ENCODE measurements around the gene CHST5. TPM values are rescaled to one million over a fixed set of nuclear protein-coding genes. Genes with fewer than 3 reads are reported as not detected.
"Not testable (repeated sequence)": the region's sequence is repeated elsewhere in the genome, so short reads cannot be mapped to it uniquely, and the experiment has no call there.

CHST5 gene
- total RNA-seq, 1 experiment from 2014 or later = 0.64 TPM

DNA sequence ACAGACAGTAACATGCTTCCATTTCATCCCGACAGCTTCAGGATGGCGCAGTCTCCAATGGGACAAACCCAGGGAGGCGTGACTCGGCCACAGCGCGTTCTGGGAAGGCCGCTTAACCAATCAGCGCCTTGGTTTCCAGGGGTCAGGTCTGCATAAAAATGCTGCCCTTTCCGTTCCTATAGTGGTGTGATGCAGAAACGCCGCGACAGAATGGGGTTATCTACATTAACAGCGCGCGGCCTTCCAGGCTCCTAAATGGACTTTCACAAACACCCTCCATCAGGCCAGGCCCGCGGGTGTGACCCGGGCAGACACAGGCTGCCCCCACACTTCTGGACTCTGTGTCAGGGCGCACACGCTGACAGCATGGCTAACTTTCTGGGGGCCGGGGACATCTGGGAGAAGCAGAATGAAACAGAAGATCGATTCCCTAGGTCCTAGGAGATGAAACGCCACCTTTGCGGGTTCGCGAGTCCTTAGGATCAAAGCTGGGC is 19.4 kb upstream of the CHST5 start:
- peak; percentile 88 for DNase-seq (ENCODE audit: extremely low read depth, low read depth)

DNA sequence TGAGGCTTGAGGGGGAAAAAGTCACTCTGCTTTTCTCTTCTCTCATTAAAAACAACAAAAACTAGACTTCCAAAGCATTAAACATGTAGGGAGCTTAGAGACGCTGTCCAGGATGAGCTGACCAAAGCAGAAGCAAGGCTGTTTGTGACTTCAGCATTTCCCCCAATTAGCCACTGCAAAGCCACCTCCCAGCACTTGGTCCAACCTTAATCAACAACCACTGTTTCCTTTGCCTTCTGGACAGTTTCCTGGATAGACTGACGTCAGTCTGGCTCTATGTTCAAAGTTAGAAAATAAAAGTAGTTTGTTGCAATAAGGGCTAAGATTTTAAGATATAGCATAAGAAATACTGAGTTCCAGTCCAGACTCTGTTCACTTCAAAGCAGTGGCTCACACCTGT is 17.0 kb upstream of the CHST5 start:
- DNase-seq (ENCODE audit: extremely low read depth, low read depth) = no peak

DNA sequence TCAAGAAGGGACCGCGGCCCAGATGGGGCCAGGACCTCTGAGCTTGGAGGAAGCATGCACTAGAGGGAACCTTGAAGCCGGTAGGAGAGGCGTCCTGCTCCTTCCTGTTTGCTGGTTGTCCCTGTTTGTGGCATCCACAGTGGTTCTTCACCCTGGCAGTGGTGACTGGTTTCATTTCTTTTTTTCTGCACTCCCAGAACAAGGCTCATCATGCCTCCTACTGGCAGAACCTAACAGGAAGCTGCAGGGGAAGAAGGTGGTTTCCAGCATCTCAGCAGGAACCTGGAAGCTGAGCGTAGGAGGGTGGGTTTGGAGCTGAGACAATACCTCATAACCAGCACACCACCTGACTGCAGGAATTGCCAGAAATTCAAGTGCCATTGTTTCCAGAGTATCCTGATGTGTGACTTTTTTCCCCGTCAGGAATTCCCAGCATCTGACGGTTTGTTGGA is 14.3 kb upstream of the CHST5 start:
- no peak for DNase-seq (ENCODE audit: extremely low read depth, low read depth)

DNA sequence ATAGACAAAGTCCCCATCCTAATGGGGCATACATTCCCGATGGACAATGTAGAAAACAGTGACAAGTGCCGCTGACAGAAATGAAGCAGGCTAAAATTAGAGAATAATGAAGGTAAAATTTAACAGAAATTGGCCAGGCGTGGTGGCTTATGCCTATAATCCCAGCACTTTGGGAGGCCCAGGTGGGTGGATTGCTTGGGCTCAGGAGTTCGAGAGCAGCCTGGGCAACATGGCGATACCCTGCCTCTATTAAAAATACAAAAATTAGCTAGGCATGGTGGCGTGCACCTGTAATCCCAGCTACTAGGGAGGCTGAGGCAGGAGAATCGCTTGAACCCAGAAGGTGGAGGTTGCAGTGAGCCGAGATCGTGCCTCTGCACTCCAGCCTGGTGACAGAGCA is 12.5 kb upstream of the CHST5 start:
- not testable (repeated sequence) for DNase-seq (ENCODE audit: extremely low read depth, low read depth)

DNA sequence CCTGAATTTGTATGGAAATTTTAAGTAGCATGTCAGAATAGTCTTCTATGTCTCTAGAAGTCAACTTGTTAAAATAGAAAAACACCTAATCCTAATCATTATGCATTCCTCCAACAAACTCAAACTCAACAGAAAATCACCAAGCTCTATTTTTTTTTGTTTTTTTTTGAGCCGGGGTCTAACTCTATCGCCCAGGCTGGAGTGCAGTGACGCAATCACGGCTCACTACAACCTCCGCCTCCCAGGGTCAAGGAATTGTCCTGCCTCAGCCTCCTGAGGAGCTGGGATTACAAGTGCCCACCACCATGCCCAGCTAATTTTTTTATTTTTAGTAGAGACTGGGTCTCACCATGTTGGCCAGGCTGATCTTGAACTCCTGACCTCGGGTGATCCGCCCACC is 10.4 kb upstream of the CHST5 start:
- DNase-seq (ENCODE audit: extremely low read depth, low read depth) = no peak

DNA sequence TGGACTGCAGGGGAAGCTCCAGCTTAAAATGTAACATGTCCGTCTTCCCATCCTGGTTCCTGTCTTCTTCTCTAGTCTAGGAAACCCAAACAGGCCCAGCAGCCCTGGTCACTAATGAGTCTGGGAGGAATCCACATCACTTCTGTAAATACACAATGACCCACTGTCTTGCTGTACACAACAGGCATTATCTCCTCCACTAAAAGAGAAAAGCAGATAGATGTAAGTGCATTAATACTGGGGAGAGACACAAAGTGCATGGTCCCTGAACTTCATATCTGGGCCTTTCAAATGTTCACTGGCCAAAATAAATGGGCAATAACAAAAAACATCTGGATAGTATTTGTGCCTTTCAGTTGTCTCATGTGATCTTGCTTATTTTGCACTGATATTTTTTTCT is 10.0 kb upstream of the CHST5 start:
- not testable (repeated sequence) for DNase-seq (ENCODE audit: extremely low read depth, low read depth)

DNA sequence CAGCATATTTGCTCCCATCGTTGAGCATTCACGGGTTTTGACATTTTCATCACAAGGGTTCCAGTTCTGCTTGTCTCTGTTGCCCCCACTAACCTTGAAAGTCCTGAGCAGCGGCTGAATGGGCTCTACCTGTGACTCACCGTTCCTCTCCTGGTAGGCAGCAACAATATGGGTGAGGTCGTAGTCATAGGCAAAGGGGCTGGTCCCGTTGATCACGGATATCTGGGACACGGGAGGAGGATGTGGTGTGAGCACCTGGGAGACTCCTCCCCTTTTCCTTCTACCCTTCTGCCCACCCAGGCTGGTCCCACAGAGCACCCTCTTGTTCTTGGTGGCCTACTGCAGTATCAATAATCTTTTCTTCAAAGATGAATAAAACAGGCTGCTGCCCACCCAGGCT is 6.6 kb upstream of the CHST5 start:
- not testable (repeated sequence) for DNase-seq (ENCODE audit: extremely low read depth, low read depth)

DNA sequence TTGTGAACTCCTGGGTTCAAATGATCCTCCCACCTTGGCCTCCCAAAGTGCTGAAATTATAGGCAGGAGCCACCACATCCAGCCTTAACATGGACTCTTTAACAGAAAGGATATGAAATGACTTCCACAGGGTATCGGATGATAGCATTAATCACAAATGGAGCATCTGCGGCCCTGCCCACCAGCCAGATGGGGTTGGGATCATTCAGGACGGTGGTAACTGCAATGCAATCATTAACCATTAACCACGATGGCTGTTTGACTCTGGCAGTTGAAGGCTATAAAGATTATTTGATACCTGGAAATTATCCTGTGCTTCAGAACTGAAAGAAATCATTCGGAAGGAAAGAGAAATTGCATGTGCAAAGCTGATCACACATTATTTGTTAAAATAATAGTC is 5.3 kb upstream of the CHST5 start:
- no peak for DNase-seq (ENCODE audit: extremely low read depth, low read depth)

DNA sequence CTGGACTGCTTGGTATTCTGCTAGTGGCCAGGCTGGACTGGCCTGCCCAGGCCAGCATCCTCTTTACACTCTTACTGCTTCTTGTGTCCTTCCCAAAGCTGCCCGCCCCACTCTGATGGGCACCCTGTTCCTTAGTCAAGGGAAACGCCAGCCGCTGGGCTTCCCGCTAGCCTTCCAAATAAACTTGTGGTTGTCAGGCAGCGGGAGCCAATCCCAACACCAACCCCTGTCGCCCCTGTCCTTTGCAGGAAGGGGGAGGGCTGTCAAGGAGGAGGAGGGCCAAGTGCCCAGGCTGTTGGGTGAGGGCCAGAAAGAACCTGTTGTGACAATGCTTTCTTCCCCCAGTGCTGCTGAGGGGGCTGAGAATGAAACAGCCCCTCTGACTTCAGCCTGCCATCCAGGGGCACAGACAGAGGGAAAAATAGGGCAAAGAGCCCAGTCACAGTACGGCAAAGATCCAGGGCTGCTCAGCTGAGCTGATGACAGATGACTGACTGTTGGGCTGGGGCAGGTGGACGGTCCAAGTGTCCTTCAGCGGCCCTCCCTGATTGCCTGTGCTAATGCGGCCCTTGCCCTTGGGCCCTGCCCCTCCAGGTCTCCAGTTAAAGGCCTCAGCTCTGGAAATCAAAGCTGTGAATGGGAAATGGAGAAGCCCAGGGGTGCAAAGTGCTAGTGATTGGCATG is 3.1 kb upstream of the CHST5 start:
- DNase-seq (ENCODE audit: extremely low read depth, low read depth) = not testable (repeated sequence)

DNA sequence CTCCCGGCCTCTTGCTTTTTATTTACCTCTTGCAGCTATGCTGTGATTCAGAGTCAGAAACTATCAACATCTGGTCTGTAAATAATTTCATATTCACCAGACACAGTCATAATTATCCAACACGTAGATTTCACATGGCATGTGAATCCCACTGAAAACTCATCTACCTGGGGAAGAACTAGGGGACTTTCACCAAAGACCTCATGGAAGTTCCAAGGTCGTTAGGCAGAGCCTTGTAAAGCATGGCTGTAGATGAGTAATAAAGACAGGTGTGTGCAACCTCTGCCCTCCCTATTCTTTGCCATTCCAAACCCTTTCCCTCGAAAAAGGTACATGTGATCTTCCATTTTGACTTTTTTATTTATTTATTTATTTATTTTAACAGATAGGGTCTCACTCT is 1.9 kb upstream of the CHST5 start:
- no peak for DNase-seq (ENCODE audit: extremely low read depth, low read depth)

DNA sequence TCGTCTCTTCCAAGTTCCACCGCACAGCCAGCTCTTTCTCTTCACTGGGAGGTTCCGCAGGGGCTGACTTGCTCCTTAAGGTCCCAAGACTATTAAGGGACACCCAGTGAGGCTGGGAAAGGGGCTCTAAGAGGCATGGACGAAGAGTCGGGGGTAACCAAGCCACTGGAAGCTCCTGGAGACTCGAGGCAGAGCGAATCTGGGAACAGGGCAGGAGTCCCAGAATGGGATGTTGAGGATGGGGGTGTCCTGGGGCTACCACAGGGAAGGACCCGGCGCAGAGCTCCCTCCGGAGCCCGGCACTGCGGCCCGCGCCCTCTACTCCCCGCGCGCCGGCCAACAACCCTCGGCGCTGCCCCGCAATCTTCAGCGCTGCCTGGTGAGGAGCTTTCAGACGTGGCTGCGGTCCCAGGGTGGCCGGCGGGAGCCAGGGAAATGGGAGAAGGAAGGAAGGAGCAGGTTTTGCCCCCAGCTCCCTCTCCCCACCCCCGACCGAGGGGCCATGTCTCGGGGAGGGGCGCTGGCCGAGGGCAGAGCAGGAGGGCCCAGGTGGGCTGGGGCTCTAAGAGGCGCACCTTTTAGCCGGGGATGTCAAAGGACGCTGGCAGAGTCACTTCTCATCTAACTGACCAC is 581 bp downstream of the CHST5 start:
- no peak for DNase-seq (ENCODE audit: extremely low read depth, low read depth)

DNA sequence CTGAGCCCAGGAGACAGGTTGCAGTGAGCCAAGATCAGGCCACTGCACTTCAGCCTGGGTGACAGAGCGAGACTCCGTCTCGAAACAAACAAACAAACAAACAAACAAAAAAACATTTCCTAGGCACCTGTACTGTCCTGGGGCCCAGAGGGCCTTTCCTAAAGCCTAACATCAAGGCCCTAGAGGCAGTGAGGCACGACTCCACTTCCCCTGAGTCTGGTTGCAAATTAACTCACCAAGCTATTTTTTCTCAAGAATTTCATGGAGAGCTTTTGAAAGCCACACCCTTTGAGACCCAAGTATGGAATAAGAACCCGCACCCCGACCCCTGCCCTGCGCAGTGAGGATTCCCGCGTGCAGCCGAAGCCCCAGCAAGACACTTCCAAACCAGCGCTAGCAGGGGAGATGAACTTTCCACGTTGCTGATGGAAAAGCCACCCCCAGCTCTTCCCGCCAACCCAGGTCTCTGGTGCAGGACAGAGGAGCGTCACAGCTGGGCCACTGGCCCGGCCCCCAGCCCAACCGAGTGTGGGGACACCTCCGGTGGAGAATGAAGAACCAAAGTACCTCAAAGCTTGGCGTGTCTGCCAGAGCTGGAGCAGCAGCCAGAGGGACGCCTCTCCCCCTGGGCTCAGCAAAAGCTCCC is 1.2 kb downstream of the CHST5 start:
- DNase-seq (ENCODE audit: extremely low read depth, low read depth) = no peak

DNA sequence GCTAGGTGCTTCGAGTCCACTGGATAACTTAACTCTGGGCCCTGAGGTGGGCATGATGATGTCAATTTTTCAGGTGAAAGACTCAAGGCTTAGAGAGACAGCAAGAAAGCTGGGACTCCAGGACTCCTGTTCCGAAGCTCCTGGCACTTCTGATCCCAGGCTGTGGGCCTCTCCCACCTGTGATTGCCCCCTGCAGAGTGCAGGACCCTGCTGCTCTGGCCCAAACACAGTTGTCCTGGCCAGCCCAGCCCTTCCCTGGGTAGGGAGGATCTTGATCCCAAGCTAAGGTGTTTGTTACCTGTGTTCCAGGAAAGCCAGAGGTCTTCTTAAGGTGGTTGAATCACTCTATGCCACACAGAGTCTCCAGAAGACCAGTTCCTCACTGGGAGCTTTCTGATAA is 3.1 kb downstream of the CHST5 start:
- no peak for DNase-seq (ENCODE audit: extremely low read depth, low read depth)

DNA sequence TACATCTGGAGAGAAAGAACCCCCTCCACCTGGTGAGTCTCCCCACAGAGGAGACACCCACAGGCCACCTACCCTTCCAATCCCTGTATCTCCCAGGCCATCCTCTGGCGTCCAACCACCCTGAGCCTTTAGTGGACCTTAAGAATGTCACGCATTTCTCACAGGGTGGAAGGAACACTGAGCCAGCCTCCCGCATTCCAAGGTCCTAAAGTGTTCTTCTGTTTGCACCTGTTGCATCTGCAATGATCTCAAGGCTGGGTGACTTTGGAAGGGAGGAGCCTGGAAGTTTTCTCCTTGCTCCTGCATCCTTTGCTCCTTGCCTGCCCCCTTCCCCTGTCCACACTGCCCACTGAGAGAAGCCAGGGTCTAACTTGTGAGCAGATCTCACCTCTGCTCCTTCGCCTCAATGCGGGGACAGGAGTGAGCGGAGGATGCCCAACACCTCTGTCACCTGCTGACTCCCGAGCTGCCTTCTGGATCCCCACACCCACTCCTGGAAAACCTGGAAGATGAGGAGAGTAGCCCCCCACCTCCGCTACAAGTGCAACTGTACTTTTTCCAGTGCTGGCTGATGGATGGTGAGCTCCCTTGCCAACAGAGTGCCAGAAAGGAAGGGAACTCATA is 3.7 kb downstream of the CHST5 start:
- no peak for DNase-seq (ENCODE audit: extremely low read depth, low read depth)

DNA sequence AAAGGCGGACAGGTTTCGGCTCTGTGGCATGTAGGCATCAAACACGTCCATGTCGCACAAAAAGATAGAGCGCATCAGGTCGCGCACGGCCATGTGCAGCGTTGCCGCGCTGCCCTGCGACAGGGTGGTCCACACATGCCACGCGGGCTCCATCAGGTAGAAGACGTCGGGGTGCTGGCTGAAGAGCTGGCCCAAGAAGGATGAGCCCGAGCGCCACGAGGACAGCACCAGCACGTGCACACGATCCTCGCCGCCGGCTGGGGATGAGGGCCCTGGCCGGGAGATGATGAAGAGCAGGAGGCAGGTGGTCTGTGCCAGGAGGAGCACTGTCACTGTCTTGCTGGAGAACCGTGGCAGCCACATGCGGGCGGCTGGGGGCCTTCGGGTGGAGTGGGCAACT is 5.9 kb downstream of the CHST5 start:
- no peak for DNase-seq (ENCODE audit: extremely low read depth, low read depth)

DNA sequence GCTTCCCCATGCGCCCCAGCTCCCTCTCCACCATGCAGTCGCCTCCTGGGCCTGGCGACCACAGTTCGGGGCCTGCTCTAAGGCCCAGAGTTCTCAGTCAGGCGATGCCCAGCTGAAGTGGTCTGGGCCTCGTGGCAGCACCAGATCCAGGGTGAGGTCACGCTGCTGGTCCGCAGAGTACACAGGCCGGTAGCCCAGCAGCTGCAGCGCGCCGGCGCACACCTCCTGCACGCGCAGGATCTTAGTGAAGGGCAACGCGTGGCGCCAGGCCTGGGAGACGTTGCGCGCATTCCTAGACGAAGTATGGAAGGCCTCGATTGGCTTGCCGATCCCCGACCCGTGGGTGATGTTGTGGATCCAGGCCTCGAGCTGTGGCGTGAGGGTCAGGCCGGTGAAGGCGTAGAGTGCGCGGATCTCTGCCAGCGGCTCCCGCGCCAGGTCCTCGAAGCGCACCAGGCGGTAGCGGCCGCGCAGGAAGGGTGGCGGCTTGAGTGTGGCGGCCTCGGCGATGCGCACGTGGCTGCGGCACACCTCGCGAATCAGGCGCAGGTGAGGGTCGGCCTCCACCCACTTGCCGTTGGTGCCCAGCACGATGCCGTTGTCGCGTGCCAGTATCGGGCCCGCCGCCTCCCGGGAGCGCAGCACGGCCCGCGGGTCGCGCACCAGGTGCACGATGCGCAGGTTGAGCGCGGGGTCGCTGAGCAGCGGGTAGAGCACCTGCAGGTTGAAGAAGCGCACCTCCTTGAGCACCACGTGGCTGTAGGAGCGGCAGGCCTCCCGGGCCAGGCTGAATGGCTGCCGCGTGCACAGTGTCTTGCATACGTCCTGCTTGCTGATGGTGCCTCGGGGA is 6.6 kb downstream of the CHST5 start:
- no peak for DNase-seq (ENCODE audit: extremely low read depth, low read depth)

DNA sequence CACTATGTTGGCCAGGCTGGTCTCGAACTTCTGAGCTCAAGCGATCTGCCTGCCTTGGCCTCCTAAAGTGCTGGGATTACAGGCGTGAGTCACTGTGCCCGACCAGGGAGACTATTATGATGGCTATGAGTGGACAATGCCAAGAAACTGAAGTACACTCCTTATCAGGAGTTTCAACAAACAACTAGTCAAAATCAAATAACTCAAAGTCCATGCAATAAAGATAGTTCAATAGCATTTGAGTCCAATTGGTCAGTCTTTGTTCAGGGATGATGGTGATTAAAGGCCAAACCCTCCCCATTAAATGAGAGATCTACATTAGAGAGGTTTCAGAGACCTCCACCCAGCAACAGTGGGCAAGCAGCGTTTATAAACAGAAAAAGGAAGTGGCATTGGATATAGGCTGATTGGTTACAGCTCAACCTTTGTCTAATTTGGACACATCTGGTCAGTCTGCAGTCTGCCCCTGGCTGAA is 8.0 kb downstream of the CHST5 start:
- DNase-seq (ENCODE audit: extremely low read depth, low read depth) = no peak

DNA sequence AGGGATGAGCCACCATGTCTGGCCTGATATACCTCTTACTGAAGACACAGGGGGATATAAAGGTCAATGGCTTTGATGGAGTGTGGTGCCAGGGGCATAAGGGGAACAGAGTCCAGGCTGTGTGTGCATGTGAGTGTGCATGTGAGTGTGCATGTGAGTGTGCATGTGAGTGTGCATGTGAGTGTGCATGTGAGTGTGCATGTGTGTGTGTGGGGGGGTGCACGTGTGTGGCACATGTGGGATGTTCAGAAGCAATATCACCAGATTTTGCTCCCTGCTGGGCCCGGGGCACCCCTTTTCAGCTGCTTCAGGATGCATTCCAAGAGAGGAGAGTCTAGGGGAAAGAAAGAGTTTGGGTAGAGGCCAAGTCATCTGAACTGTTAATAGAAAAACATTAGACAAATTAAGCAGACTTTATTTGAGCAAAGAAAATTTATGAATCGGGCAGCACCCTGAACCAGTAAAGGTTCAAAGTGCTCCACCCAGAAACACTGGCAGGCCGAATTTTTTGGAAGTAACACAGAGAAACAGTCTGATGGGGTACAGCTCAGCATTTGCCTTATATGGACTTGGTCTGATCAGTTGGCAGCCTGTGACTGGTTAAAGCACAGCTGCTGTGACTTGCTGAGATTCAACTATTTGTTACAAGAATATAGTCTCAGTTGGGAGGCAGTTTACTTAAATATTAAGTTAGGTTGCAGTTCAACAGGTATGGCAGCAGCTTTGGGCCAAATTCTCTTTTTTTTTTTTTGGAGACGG is 9.7 kb downstream of the CHST5 start:
- no peak for DNase-seq (ENCODE audit: extremely low read depth, low read depth)

DNA sequence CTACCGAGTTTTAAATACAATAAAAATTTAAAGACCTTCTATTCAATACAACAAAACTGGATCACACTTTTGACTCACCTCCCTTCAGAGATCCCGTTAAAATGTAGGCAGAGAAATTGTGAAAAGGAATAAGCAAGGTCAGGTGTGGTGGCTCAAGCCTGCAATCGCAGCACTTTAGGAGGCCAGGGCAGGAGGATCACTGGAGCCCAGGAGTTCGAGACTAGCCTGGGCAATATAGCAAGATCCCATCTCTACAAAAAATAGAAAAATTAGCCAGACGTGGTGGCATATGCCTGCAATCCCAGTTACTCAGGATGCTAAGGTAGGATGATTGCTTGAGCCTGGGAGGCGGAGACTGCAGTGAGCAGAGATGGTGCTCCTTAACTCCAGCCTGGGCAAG is 16.7 kb downstream of the CHST5 start:
- DNase-seq (ENCODE audit: extremely low read depth, low read depth) = no peak
